Measurements from ENCODE around the gene PNMA8A. TPM values are rescaled to one million over a fixed set of nuclear protein-coding genes. Genes with fewer than 3 reads are reported as not detected.

The PNMA8A gene
- total RNA-seq, 1 experiment from 2014 or later, result not detected

- peak; percentile 19 for DNase-seq
- no peaks in the 10 kb centered on the region for H4K20me1 ChIP-seq (ENCODE audit: insufficient read depth, low read depth, low read length)
- H3K27ac ChIP-seq (ENCODE audit: low read length), result no peak overlapping the region
- H3K4me2 ChIP-seq (ENCODE audit: low read depth, low read length, poor library complexity, severe bottlenecking), result no peak overlapping the region
- no peaks in the 10 kb centered on the region for H3K9me3 ChIP-seq (ENCODE audit: low read length)
- no peak overlapping the region for H2AFZ ChIP-seq (ENCODE audit: low read length)
- no peaks in the 10 kb centered on the region for H3K9me2 ChIP-seq (replicated peaks; ENCODE audit: insufficient read depth, low read length)
- H3K4me1 ChIP-seq (ENCODE audit: low read length), result peaks cover 9% of the 10 kb centered on the region
- H3K9ac ChIP-seq (ENCODE audit: low read length), result no peak overlapping the region
- no peak overlapping the region for H3K4me3 ChIP-seq (ENCODE audit: low read length)
- H3K36me3 ChIP-seq (ENCODE audit: insufficient read depth, low read length), result no peaks in the 10 kb centered on the region
- no peaks in the 10 kb centered on the region for H3K79me2 ChIP-seq (ENCODE audit: low read length)
- no peaks in the 10 kb centered on the region for H3K27me3 ChIP-seq (ENCODE audit: low read length)
These were observed 19.2 kb downstream of the PNMA8A start for GRCh38 chr19:46452186-46452585.

- H3K27ac ChIP-seq (ENCODE audit: low read length), result no peak overlapping the region
- H3K79me2 ChIP-seq (ENCODE audit: low read length), result no peaks in the 10 kb centered on the region
- no peak for DNase-seq
- H4K20me1 ChIP-seq (ENCODE audit: insufficient read depth, low read depth, low read length), result no peaks in the 10 kb centered on the region
- H3K9me3 ChIP-seq (ENCODE audit: low read length), result no peaks in the 10 kb centered on the region
- H2AFZ ChIP-seq (ENCODE audit: low read length), result no peak overlapping the region
- H3K9me2 ChIP-seq (replicated peaks; ENCODE audit: insufficient read depth, low read length), result no peaks in the 10 kb centered on the region
- H3K9ac ChIP-seq (ENCODE audit: low read length), result no peak overlapping the region
- no peaks in the 10 kb centered on the region for H3K27me3 ChIP-seq (ENCODE audit: low read length)
- no peaks in the 10 kb centered on the region for H3K36me3 ChIP-seq (ENCODE audit: insufficient read depth, low read length)
- H3K4me1 ChIP-seq (ENCODE audit: low read length), result peaks cover 14% of the 10 kb centered on the region
- H3K4me3 ChIP-seq (ENCODE audit: low read length), result no peak overlapping the region
- H3K4me2 ChIP-seq (ENCODE audit: low read depth, low read length, poor library complexity, severe bottlenecking), result no peak overlapping the region
These were observed 20.0 kb downstream of the PNMA8A start for GRCh38 chr19:46451352-46451751.

GRCh38 chr19:46450737-46451136, 20.6 kb downstream of the PNMA8A start:
- Histone ChIP-seq H2AFZ (ENCODE audit: low read length) (no peak overlapping the region), H3K79me2 (ENCODE audit: low read length) (no peaks in the 10 kb centered on the region), H3K4me1 (ENCODE audit: low read length) (peaks cover 14% of the 10 kb centered on the region), H3K4me3 (ENCODE audit: low read length) (no peak overlapping the region), H3K27ac (ENCODE audit: low read length) (no peak overlapping the region), H3K9me3 (ENCODE audit: low read length) (no peaks in the 10 kb centered on the region), H3K9me2 (replicated peaks; ENCODE audit: insufficient read depth, low read length) (no peaks in the 10 kb centered on the region), H3K4me2 (ENCODE audit: low read depth, low read length, poor library complexity, severe bottlenecking) (no peak overlapping the region), H3K27me3 (ENCODE audit: low read length) (no peaks in the 10 kb centered on the region), H3K9ac (ENCODE audit: low read length) (no peak overlapping the region), H3K36me3 (ENCODE audit: insufficient read depth, low read length) (no peaks in the 10 kb centered on the region), H4K20me1 (ENCODE audit: insufficient read depth, low read depth, low read length) (no peaks in the 10 kb centered on the region)
- no peak for DNase-seq

GRCh38 chr19:46449228-46449627, 22.1 kb downstream of the PNMA8A start:
- H3K79me2 ChIP-seq (ENCODE audit: low read length), result no peaks in the 10 kb centered on the region
- H3K4me3 ChIP-seq (ENCODE audit: low read length), result no peak overlapping the region
- H3K4me2 ChIP-seq (ENCODE audit: low read depth, low read length, poor library complexity, severe bottlenecking), result no peak overlapping the region
- no peaks in the 10 kb centered on the region for H3K9me2 ChIP-seq (replicated peaks; ENCODE audit: insufficient read depth, low read length)
- H3K9ac ChIP-seq (ENCODE audit: low read length), result no peak overlapping the region
- H3K4me1 ChIP-seq (ENCODE audit: low read length), result peaks cover 14% of the 10 kb centered on the region
- H4K20me1 ChIP-seq (ENCODE audit: insufficient read depth, low read depth, low read length), result no peaks in the 10 kb centered on the region
- DNase-seq, result peak; percentile 20
- H3K36me3 ChIP-seq (ENCODE audit: insufficient read depth, low read length), result no peaks in the 10 kb centered on the region
- H3K27ac ChIP-seq (ENCODE audit: low read length), result no peak overlapping the region
- no peaks in the 10 kb centered on the region for H3K27me3 ChIP-seq (ENCODE audit: low read length)
- H2AFZ ChIP-seq (ENCODE audit: low read length), result no peak overlapping the region
- no peaks in the 10 kb centered on the region for H3K9me3 ChIP-seq (ENCODE audit: low read length)

- H3K9me2 ChIP-seq (replicated peaks; ENCODE audit: insufficient read depth, low read length), result no peaks in the 10 kb centered on the region
- H3K79me2 ChIP-seq (ENCODE audit: low read length), result no peaks in the 10 kb centered on the region
- H3K4me2 ChIP-seq (ENCODE audit: low read depth, low read length, poor library complexity, severe bottlenecking), result no peak overlapping the region
- H3K36me3 ChIP-seq (ENCODE audit: insufficient read depth, low read length), result no peaks in the 10 kb centered on the region
- H3K27me3 ChIP-seq (ENCODE audit: low read length), result no peaks in the 10 kb centered on the region
- H3K4me1 ChIP-seq (ENCODE audit: low read length), result peaks cover 14% of the 10 kb centered on the region
- H3K27ac ChIP-seq (ENCODE audit: low read length), result no peak overlapping the region
- no peak overlapping the region for H3K9ac ChIP-seq (ENCODE audit: low read length)
- no peak overlapping the region for H2AFZ ChIP-seq (ENCODE audit: low read length)
- no peaks in the 10 kb centered on the region for H4K20me1 ChIP-seq (ENCODE audit: insufficient read depth, low read depth, low read length)
- peak; percentile 16 for DNase-seq
- H3K4me3 ChIP-seq (ENCODE audit: low read length), result no peak overlapping the region
- H3K9me3 ChIP-seq (ENCODE audit: low read length), result no peaks in the 10 kb centered on the region
These were observed 22.8 kb downstream of the PNMA8A start for GRCh38 chr19:46448601-46449000.

GRCh38 chr19:46447824-46448223, 23.5 kb downstream of the PNMA8A start:
- Histone ChIP-seq H3K27me3 (ENCODE audit: low read length) (no peaks in the 10 kb centered on the region), H3K36me3 (ENCODE audit: insufficient read depth, low read length) (no peaks in the 10 kb centered on the region), H3K4me1 (ENCODE audit: low read length) (peaks cover 14% of the 10 kb centered on the region), H3K4me2 (ENCODE audit: low read depth, low read length, poor library complexity, severe bottlenecking) (no peak overlapping the region), H3K9me2 (replicated peaks; ENCODE audit: insufficient read depth, low read length) (no peaks in the 10 kb centered on the region), H2AFZ (ENCODE audit: low read length) (no peak overlapping the region), H3K9ac (ENCODE audit: low read length) (no peak overlapping the region), H3K9me3 (ENCODE audit: low read length) (no peaks in the 10 kb centered on the region), H3K4me3 (ENCODE audit: low read length) (no peak overlapping the region), H4K20me1 (ENCODE audit: insufficient read depth, low read depth, low read length) (no peaks in the 10 kb centered on the region), H3K79me2 (ENCODE audit: low read length) (no peaks in the 10 kb centered on the region), H3K27ac (ENCODE audit: low read length) (no peak overlapping the region)
- DNase-seq, result no peak

- no peak overlapping the region for H3K4me3 ChIP-seq (ENCODE audit: low read length)
- no peaks in the 10 kb centered on the region for H3K9me2 ChIP-seq (replicated peaks; ENCODE audit: insufficient read depth, low read length)
- no peaks in the 10 kb centered on the region for H4K20me1 ChIP-seq (ENCODE audit: insufficient read depth, low read depth, low read length)
- DNase-seq, result peak; percentile 66
- no peaks in the 10 kb centered on the region for H3K36me3 ChIP-seq (ENCODE audit: insufficient read depth, low read length)
- H3K27ac ChIP-seq (ENCODE audit: low read length), result no peak overlapping the region
- H3K79me2 ChIP-seq (ENCODE audit: low read length), result no peaks in the 10 kb centered on the region
- H3K27me3 ChIP-seq (ENCODE audit: low read length), result no peaks in the 10 kb centered on the region
- H3K9ac ChIP-seq (ENCODE audit: low read length), result no peak overlapping the region
- no peak overlapping the region for H3K4me2 ChIP-seq (ENCODE audit: low read depth, low read length, poor library complexity, severe bottlenecking)
- H2AFZ ChIP-seq (ENCODE audit: low read length), result no peak overlapping the region
- no peaks in the 10 kb centered on the region for H3K9me3 ChIP-seq (ENCODE audit: low read length)
- peaks cover 14% of the 10 kb centered on the region for H3K4me1 ChIP-seq (ENCODE audit: low read length)
These were observed 24.4 kb downstream of the PNMA8A start for GRCh38 chr19:46447006-46447405.

- no peak overlapping the region for H3K4me3 ChIP-seq (ENCODE audit: low read length)
- no peaks in the 10 kb centered on the region for H3K9me2 ChIP-seq (replicated peaks; ENCODE audit: insufficient read depth, low read length)
- no peak overlapping the region for H3K27ac ChIP-seq (ENCODE audit: low read length)
- no peak overlapping the region for H2AFZ ChIP-seq (ENCODE audit: low read length)
- no peaks in the 10 kb centered on the region for H3K36me3 ChIP-seq (ENCODE audit: insufficient read depth, low read length)
- H3K9ac ChIP-seq (ENCODE audit: low read length), result no peak overlapping the region
- H3K9me3 ChIP-seq (ENCODE audit: low read length), result no peaks in the 10 kb centered on the region
- no peaks in the 10 kb centered on the region for H3K79me2 ChIP-seq (ENCODE audit: low read length)
- H3K27me3 ChIP-seq (ENCODE audit: low read length), result no peaks in the 10 kb centered on the region
- H4K20me1 ChIP-seq (ENCODE audit: insufficient read depth, low read depth, low read length), result no peaks in the 10 kb centered on the region
- peaks cover 14% of the 10 kb centered on the region for H3K4me1 ChIP-seq (ENCODE audit: low read length)
- no peak overlapping the region for H3K4me2 ChIP-seq (ENCODE audit: low read depth, low read length, poor library complexity, severe bottlenecking)
- DNase-seq, result peak; percentile 31
These were observed 25.3 kb downstream of the PNMA8A start for GRCh38 chr19:46446021-46446420.
